NCI-H2196 treated with DMSO at 0.1 percent for 48 hours (cell line): Measurements from ENCODE around the gene BLTP2.
"Not testable (repeated sequence)": the region's sequence is repeated elsewhere in the genome, so short reads cannot be mapped to it uniquely, and the experiment has no call there.

Source experiments
- DNase-seq: peaks from one replicate; lab custom pipeline; 2025; ENCODE audit not compliant: unreplicated experiment; lab: John Stamatoyannopoulos, UW

BLTP2 gene

GRCh38 chr17:28648698-28649097 is 3.7 kb upstream of the BLTP2 start:
- no peak for DNase-seq

DNA sequence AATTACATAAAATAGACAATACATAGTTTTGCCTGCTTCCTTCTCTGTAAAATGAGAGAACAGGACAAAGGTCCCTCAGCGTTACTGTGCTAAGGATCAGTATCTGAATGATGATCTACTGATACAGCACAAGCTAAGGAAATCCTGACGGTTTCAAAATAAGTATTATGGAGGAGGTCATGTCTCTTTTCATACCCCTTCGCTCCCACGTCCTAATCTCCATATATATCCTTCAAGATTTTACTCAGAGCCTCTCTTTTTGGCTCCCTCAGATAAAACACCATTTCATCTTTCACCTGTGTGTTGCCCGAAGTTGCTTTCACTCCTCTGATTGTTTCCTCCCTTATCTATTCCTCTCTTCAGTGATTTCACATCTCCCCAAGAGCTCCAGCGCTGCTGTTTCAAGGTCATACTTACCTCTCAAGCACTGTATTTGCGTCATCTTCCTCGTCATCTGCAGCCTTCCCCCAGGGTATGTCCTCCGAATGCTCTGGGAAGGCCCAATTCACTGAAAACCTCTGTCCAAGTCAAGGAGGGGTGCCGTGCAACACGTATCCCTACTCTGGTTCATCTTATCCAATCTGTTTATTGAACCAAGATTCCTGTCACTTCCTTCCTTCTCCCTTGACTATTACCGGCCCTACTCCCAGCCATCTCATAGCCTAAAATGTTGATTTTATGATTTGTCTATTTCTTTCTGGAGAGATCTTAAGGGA is 1.2 kb upstream of the BLTP2 start:
- no peak for DNase-seq

GRCh38 chr17:28645576-28645939 is 600 bp upstream of the BLTP2 start:
- DNase-seq = no peak

- DNase-seq = no peak
Observed at GRCh38 chr17:28643983-28644786, 773 bp downstream of the BLTP2 start.

DNA sequence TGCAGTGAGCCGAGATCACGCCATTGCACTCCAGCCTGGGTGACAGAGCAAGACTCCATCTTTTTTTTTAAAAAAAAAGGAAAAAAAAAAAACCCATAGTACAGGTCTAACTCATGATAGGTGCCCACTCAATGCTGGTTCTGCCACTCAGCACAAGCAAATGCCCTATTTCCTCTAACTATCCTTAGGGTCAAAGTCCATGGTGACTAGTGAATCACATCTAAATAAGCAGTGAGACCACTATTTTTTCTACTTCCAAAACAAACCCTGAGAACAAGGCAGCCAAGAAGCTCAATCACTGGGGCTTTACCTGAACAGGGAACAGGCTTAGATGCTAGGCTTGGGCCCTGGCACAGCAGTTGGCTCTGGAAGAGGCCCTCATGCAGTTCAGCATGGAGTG is 3.4 kb downstream of the BLTP2 start:
- no peak for DNase-seq

- DNase-seq = no peak
Observed at GRCh38 chr17:28635506-28635905, 9.5 kb downstream of the BLTP2 start.

GRCh38 chr17:28634206-28634865 is 10.6 kb downstream of the BLTP2 start:
- DNase-seq = no peak

- no peak for DNase-seq
Observed at GRCh38 chr17:28626818-28627217, 18.1 kb downstream of the BLTP2 start.

DNA sequence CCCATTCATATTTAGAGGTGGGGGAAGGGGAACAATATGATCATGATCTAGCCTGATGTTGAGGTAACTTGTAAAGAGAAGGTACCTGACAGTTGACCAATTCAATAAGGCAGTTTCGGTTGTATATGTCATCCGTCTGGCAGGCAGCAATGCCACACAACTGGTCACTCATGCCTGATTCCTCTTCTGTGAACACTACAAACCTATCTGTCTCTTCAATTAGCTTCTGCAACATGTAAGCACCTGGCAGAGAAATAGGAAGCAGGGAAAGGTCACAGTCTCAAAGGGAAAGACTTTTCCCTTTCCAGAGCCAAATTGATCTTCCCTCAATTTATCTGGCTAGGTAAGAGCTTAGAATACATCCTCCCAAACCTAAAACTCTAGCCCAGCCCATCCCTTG is 20.8 kb downstream of the BLTP2 start:
- DNase-seq = no peak

DNA sequence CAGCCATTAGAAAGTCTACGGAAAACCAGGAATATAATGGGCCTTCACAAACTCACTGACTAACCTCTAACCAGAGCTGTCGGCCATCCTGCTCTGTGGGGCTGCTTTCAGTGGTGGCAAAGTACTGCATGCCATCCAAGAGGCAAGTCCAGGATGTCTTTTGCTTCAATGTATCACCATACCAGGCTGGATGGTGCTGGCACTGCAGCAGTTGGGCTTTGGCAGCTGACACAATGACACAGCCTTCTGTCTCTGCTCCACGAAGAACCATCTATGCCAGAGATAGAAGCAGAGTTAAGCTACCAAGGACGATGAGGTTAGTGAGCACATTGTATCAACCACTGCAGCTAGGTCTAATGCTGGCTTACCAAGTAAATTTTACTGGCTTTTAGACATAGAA is 21.3 kb downstream of the BLTP2 start:
- DNase-seq = no peak

- DNase-seq = no peak
Observed at GRCh38 chr17:28622186-28622585, 22.8 kb downstream of the BLTP2 start.

- no peak for DNase-seq
Observed at GRCh38 chr17:28620010-28620409, 24.9 kb downstream of the BLTP2 start.

- DNase-seq = no peak
Observed at GRCh38 chr17:28618464-28618863, 26.5 kb downstream of the BLTP2 start.

GRCh38 chr17:28616281-28616680 is 28.7 kb downstream of the BLTP2 start:
- DNase-seq = no peak

DNA sequence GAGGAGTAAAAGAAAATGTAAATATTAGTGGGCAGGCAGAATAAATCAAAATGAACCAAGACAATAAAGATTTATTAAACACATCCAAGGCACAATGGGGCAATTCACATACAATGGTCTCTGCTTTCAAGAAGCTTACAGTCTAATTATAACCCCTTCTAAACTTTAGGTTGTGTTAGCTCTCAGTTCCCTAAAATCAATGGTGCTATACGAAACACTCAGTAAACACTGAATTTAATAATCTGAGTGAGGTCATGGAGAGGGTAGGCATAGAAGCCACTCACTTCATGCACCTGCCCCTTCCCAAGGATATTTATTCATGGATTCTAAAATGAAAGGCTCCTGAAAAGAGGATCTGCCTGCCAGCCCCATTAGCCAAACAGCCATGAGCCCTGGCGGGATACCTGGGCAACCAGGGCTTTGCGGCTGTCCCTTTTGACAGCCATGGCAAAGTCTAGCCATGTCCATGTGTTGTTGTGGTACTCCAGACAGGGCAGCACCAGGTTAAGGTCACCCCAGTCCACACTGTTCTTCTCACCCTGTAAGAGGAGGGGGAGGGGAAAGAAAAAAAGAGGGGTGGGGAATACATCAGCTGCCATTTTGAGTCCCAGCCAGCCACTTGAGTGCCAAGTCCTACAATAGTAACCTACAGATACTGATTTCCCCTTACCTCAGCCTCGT is 29.6 kb downstream of the BLTP2 start:
- no peak for DNase-seq

GRCh38 chr17:28613931-28614381 is 31.0 kb downstream of the BLTP2 start, which contains the start of gene RSKR:
Gene RSKR, minus strand, starts transcription at chr17:28614185. Its CDS starts 24 bp downstream, at chr17:28614161.
- no peak for DNase-seq

DNA sequence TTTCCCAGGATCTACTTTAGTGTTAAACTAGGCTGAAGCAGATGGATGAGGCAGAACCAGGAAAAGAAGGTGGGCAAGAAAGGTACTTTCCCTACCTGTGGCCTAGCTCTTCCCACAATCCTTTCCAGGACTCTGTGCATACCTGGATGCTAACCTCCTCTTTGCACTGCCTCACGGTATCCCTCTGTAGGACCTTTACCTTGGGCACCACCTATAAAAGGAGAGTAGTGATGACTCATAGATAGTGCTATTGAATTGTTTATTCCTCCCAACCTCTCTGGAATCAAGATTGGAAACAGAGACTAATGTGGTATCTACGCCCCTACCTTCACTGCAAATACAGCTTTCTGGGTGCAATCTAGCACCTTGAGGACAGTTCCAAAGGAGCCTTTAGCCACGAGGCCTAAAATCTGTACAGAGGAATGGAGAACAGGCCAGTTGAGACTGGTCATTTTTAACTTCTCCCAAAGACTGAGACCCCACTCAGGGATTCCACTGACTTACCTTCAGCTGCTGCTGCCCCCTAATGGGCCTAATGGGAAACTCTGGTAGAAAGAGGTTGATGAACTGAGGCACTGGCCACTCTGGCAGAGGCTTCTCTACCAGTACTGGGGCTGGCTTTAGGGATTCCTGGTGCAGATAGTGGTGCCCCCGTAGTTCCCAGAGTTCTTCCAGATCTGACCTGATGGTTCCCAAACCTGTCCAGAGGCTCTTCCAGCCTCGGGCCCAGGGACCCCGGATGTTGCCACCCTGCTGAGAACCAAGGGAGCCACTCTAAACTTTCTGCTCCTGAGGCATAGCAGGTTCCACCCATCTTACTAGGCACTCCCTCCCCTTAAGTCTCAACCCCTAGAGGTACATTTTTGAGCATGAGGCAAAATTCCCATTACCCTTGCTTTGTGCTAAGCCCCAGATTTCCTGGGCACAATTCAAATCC is 31.8 kb downstream of the BLTP2 start:
- no peak for DNase-seq

DNA sequence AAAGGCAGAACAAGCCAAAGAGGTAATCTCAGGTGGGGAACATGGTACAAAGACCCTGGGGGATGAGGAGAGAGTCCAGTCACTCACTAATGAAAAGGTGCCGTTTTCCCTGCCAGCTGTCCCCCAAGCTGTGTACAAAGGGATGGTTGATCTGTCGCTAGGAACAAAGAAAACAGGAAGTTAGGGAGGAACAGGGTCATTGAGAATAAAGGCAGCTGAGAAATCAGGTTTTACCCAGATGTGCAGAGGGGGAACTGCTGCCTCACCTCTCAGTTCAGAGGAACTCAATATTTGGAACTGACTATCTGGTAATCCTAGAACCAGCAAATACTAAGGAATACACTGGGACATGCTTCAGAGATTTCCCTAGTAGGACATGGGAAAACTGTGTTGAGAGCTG is 32.4 kb downstream of the BLTP2 start:
- no peak for DNase-seq

DNA sequence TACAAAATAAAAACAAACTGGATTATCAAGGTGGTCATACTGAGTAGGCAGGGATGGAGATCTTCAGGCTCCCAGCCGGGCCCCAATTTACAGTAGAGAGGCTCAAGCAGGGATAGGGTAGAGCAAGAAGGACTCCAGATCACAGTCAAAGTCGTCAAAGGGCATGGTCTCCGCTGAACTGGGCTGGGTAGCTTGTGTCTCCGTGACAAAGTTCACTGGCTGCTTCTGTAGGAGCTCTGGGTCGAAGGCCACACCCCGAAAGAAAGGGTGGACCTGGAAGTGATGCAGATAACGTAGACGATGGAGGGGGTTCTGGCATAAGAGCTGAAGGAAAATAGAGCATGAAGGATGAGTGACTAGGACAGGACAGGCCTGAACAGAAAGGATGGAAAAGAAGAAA is 34.6 kb downstream of the BLTP2 start:
- no peak for DNase-seq

DNA sequence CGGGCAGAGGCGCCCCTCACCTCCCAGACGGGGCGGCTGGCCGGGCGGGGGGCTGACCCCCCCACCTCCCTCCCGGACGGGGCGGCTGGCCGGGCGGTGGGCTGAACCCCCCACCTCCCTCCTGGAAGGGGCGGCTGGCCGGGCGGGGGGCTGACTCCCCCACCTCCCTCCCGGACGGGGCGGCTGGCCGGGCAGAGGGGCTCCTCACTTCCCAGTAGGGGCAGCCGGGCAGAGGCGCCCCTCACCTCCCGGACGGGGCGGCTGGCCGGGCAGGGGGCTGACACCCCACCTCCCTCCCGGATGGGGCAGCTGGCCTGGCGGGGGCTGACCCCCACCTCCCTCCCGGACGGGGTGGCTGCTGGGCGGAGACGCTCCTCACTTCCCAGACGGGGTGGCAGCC is 40.9 kb downstream of the BLTP2 start:
- DNase-seq = not testable (repeated sequence)
